B cell (primary cell): ENCODE data around the gene FUT3. TPM values are rescaled to one million over a fixed set of nuclear protein-coding genes. Genes with fewer than 3 reads are reported as not detected.
A peak's percentile ranks its signal among the peaks of the same experiment; 100 is the strongest.

Source experiments
- ATAC-seq: fragments of 200-7000 bp; cut with Tn5 transposase; one replicate; pipeline ENCODE4 v1.10.0; 2021; ENCODE audit warnings: low read depth, mild to moderate bottlenecking, moderate number of reproducible peaks, moderate library complexity
- CTCF ChIA-PET: fragments of 350-600 bp; sonication (Branson Sonifier 250); formaldehyde crosslinking; loops from one replicate; lab custom pipeline; 2021; ENCODE audit warnings: antibody characterized with exemption, inconsistent platforms; lab: Charles Lee
- POLR2A ChIA-PET: fragments of 350-600 bp; sonication (Branson Sonifier 250); formaldehyde crosslinking; loops from one replicate; lab custom pipeline; 2021; ENCODE audit warnings: antibody characterized with exemption; lab: Charles Lee
- DNase-seq: peaks from one replicate; pipeline ENCODE4 v3.0.0; 2013
- H2AFZ ChIP-seq: 2 replicates; pipeline ENCODE4 v1.6.1; 2012; ENCODE audit warnings: mild to moderate bottlenecking, low read depth, low read length; ENCODE audit not compliant: insufficient read depth, poor library complexity, severe bottlenecking
- H3K27ac ChIP-seq, 2 donors: 1 replicate in 1 of 2; 2 replicates in 1 of 2; pipeline ENCODE4 v1.5.1; 2012 to 2013; ENCODE audit warnings: low read length in 2 of 2, mild to moderate bottlenecking in 2 of 2, moderate library complexity in 1 of 2
- H3K27me3 ChIP-seq, 4 experiments: fragments of 200-600 bp in 1 of 4; sonication (generic) in 1 of 4; replicated peaks in 1 of 4; 1 replicate in 2 of 4; 2 replicates in 2 of 4; pipeline versions ENCODE4 v1.6.1 to v1.7.0; 2013 to 2016; ENCODE audit warnings: low read length in 3 of 4, mild to moderate bottlenecking in 2 of 4, mixed read lengths in 1 of 4, moderate library complexity in 1 of 4; ENCODE audit not compliant: insufficient read depth in 4 of 4, control insufficient read depth in 3 of 4; ENCODE audit errors: control extremely low read depth in 1 of 4
- H3K36me3 ChIP-seq, 2 experiments: replicated peaks in 1 of 2; 1 replicate in 1 of 2; 2 replicates in 1 of 2; pipeline versions ENCODE4 v1.6.1 to v1.7.1; 2013; ENCODE audit warnings: low read length in 1 of 2; ENCODE audit not compliant: insufficient read depth in 2 of 2, control insufficient read depth in 1 of 2; ENCODE audit errors: control extremely low read depth in 1 of 2, extremely low read depth in 1 of 2
- H3K4me1 ChIP-seq, 2 donors: fragments of 200-600 bp in 1 of 2; sonication (generic) in 1 of 2; 1 replicate in 1 of 2; 2 replicates in 1 of 2; pipeline versions ENCODE4 v1.5.1 to v1.6.1; 2013 to 2017; ENCODE audit warnings: low read length in 2 of 2; ENCODE audit not compliant: control insufficient read depth in 2 of 2, insufficient read depth in 2 of 2
- H3K4me2 ChIP-seq: replicated peaks from 2 replicates; pipeline ENCODE3; 2012; ENCODE audit warnings: mild to moderate bottlenecking, low read depth, low read length; ENCODE audit not compliant: poor library complexity, severe bottlenecking
- H3K4me3 ChIP-seq, 5 experiments: fragments of 200-600 bp in 1 of 5; sonication (generic) in 1 of 5; 1 replicate in 3 of 5; 2 replicates in 2 of 5; pipeline versions ENCODE4 v1.5.1 to v1.7.0; 2011 to 2016; ENCODE audit warnings: low read length in 4 of 5, mild to moderate bottlenecking in 4 of 5, low read depth in 2 of 5, control low read depth in 1 of 5, moderate library complexity in 1 of 5; ENCODE audit not compliant: insufficient read depth in 1 of 5; ENCODE audit errors: control extremely low read depth in 1 of 5, extremely low read depth in 1 of 5
- H3K79me2 ChIP-seq: fragments of 200-600 bp; sonication (generic); one replicate; pipeline ENCODE4 v1.6.0; 2016; ENCODE audit warnings: low read length; ENCODE audit not compliant: control insufficient read depth, insufficient read depth
- H3K9ac ChIP-seq: fragments of 200-600 bp; sonication (generic); 2 replicates; pipeline ENCODE4 v1.6.1; 2017; ENCODE audit warnings: mild to moderate bottlenecking, low read length, moderate library complexity
- H3K9me3 ChIP-seq, 3 donors: one replicate each; pipeline versions ENCODE4 v1.6.1 to v1.7.1; 2013; ENCODE audit warnings: low read length in 2 of 3; ENCODE audit not compliant: control insufficient read depth in 2 of 3, insufficient read depth in 1 of 3; ENCODE audit errors: control extremely low read depth in 1 of 3
- H4K20me1 ChIP-seq: 2 replicates; pipeline ENCODE4 v1.6.0; 2012; ENCODE audit warnings: mild to moderate bottlenecking, low read length; ENCODE audit not compliant: insufficient read depth, control insufficient read depth, poor library complexity, severe bottlenecking
- H3K27ac Mint-ChIP-seq: one replicate; pipeline ENCODE4 v1.8.0; 2021; ENCODE audit warnings: mixed read lengths
- H3K27me3 Mint-ChIP-seq: one replicate; pipeline ENCODE4 v1.8.0; 2021; ENCODE audit warnings: mixed read lengths
- H3K4me1 Mint-ChIP-seq: one replicate; pipeline ENCODE4 v1.8.0; 2021; ENCODE audit warnings: mixed read lengths
- H3K4me3 Mint-ChIP-seq: one replicate; pipeline ENCODE4 v1.8.0; 2021; ENCODE audit warnings: mixed read lengths
- H3K9me3 Mint-ChIP-seq: one replicate; pipeline ENCODE4 v1.8.0; 2022; ENCODE audit warnings: mixed read lengths; ENCODE audit not compliant: insufficient read depth
- EZH2 ChIP-seq: IDR thresholded peaks from 2 replicates; pipeline ENCODE4 v1.6.1; 2012; ENCODE audit warnings: borderline replicate concordance, low read depth, mild to moderate bottlenecking, moderate library complexity, low read length; ENCODE audit not compliant: insufficient read depth, poor library complexity, severe bottlenecking
- WGBS: methylation state at CpG from one replicate; pipeline ENCODE4 v1.1.5; 2013; ENCODE audit warnings: missing lambda C conversion rate; ENCODE audit not compliant: insufficient coverage; 5-methylcytosine and 5-hydroxymethylcytosine counted together
- intact Hi-C: fragments of 100-400 bp; cut with micrococcal nuclease; formaldehyde crosslinking; loops from one replicate; pipeline ENCODE4 v1.10.0; 2022
- polyA plus RNA-seq: library from polyadenylated mRNA; depleted of rRNA; stranded (reverse); fragments of >200 nt; gene quantifications from 2 replicates; pipeline ENCODE4 v1.2.3, GENCODE V29; 2012
- total RNA-seq, 2 donors: library from RNA; stranded (reverse); fragments of 120-200 nt in 1 of 2; gene quantifications; 1 replicate in 1 of 2; 2 replicates in 1 of 2; pipeline versions ENCODE4 v1.2.3 to v1.2.4, GENCODE V29; 2013 to 2022
- TF ChIP-seq, protein P1 (sequence below): fragments of 200-600 bp; IDR thresholded peaks from one replicate; pipeline ENCODE4 v1.8.0; 2022; ENCODE audit warnings: antibody characterized with exemption, mild to moderate bottlenecking

FUT3 gene
- total and polyA plus RNA-seq, 2 donors (not counting 1 experiment from before 2014, with no cell fraction given), result not detected

DNA sequence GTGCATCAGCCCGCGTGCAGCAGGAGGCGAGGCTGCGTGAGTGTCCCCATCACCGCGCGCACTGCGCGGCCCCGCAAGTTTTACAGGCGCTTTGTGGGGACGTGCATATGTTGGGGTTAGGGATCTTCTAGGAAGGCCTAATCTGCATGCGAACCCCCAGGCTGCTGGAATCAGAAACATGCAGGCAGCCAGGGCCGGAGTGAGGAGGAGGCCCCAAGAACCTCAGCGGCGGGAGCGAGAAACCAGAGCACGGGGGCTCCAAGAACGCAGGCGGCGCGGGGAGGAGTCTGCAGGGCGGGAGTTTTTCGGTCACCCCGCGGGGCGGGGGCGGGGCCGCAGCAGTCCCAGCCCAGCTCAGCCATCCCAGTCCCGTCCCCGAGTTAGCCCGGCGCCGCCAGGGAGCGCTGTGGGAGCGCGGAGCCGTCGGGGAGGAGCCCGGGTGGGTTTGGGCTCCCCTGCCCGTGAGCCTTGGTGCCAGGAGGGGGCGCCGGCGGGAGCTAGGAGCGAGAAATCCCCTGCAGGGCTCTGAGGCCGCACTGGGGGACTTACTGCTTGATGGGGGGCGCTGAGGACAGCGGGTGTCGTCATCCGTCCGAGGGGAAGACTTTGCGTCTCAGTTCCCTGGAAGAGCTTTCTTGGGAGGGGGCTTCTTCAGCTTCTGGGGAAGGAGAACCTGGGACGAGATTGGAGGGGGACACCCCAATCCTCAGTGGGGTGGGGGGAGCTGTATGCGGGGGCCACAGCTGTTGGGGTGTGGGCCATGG lies 47.3 kb downstream of the FUT3 start:
- H3K9me3 ChIP-seq, result peaks cover 0 to 45% (median 0%) of the 10 kb centered on the region in 3 donors
- peak overlapping the region; percentile 50 for H3K9ac ChIP-seq
- H3K27me3 Mint-ChIP-seq, result peaks cover 26% of the 10 kb centered on the region
- ATAC-seq, result peak; percentile 91
- TF ChIP-seq EZH2, result no peak
- TF ChIP-seq, protein P1, sequence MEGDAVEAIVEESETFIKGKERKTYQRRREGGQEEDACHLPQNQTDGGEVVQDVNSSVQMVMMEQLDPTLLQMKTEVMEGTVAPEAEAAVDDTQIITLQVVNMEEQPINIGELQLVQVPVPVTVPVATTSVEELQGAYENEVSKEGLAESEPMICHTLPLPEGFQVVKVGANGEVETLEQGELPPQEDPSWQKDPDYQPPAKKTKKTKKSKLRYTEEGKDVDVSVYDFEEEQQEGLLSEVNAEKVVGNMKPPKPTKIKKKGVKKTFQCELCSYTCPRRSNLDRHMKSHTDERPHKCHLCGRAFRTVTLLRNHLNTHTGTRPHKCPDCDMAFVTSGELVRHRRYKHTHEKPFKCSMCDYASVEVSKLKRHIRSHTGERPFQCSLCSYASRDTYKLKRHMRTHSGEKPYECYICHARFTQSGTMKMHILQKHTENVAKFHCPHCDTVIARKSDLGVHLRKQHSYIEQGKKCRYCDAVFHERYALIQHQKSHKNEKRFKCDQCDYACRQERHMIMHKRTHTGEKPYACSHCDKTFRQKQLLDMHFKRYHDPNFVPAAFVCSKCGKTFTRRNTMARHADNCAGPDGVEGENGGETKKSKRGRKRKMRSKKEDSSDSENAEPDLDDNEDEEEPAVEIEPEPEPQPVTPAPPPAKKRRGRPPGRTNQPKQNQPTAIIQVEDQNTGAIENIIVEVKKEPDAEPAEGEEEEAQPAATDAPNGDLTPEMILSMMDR, result peak; percentile 85
- H3K4me2 ChIP-seq, result peak overlapping the region; percentile 80
- H3K4me1 Mint-ChIP-seq, result peaks cover 22% of the 10 kb centered on the region
- peak overlapping the region in 1 of 2 donors; percentile 53 for H3K27ac ChIP-seq
- peaks cover 0 to 66% (median 29%) of the 10 kb centered on the region in 4 experiments for H3K27me3 ChIP-seq
- H3K4me3 ChIP-seq, result peak overlapping the region in 4 of 5 experiments; percentile 7 to 55 (median 42)
- CTCF ChIA-PET, result interaction anchor here (0.5 to 2.0 kb wide), 14 partner anchors 10 to 226 kb away, joined by 3 to 16 read pairs (median 4); partner anchors contain the start of genes DUS3L, NDUFA11 and VMAC
- H4K20me1 ChIP-seq, result no peaks in the 10 kb centered on the region
- H3K9me3 Mint-ChIP-seq, result no peaks in the 10 kb centered on the region
- peak overlapping the region; percentile 76 for H3K4me3 Mint-ChIP-seq
- intact Hi-C loops, result loop anchor here (1.0 to 2.0 kb wide), 2 partner anchors 13 to 219 kb away; partner anchors contain the start of gene DUS3L
- H2AFZ ChIP-seq, result peak overlapping the region; percentile 59
- 4% methylated on average over 52 of the region's 54 CpGs for WGBS
- POLR2A ChIA-PET, result interaction anchor here (0.9 kb wide), 2 partner anchors 218 to 1134 kb away, joined by 5 to 6 read pairs; no protein-coding TSS in a partner anchor
- peaks cover 20 to 27% of the 10 kb centered on the region in 2 donors for H3K4me1 ChIP-seq
- DNase-seq, result peak; percentile 92
- H3K79me2 ChIP-seq, result no peaks in the 10 kb centered on the region
- peak overlapping the region; percentile 50 for H3K27ac Mint-ChIP-seq
- H3K36me3 ChIP-seq, result no peaks in the 10 kb centered on the region
